HCT116 (cell line): Measurements from ENCODE around the gene FAM193A. TPM values are rescaled to one million over a fixed set of nuclear protein-coding genes. Genes with fewer than 3 reads are reported as not detected.

Experiments used
- ATAC-seq: fragments of 200-7000 bp; cut with Tn5 transposase; 2 replicates; pipeline ENCODE4 v1.9.1; 2020; ENCODE audit warnings: mild to moderate bottlenecking, moderate library complexity
- BruUV-seq: library from RNA; stranded (reverse); fragments of 400-500 nt; replicated peaks from 2 replicates; lab custom pipeline; 2021; lab: Mats Ljungman, UMichigan
- CTCF ChIA-PET: fragments of 300-600 bp; sonication (Branson Sonifier 250); formaldehyde crosslinking; loops from one replicate; lab custom pipeline; 2021; ENCODE audit warnings: antibody characterized with exemption; lab: Charles Lee
- POLR2A ChIA-PET: fragments of 300-600, 350-600 bp; sonication (Branson Sonifier 250); formaldehyde crosslinking; loops from one replicate; lab custom pipeline; 2021; ENCODE audit warnings: antibody characterized with exemption; lab: Charles Lee
- RAD21 ChIA-PET, 2 experiments: fragments of 300-600 bp; sonication (Branson Sonifier 250); formaldehyde crosslinking; loops; one replicate each; lab custom pipeline; 2023; ENCODE audit warnings: low total read pairs in 2 of 2; ENCODE audit not compliant: uncharacterized antibody in 2 of 2, unreplicated experiment in 2 of 2, low non-redundant PET in 1 of 2; lab: Charles Lee
- DNase-seq: peaks from one replicate; pipeline ENCODE4 v3.0.0-alpha.2; 2010; ENCODE audit warnings: low read depth, low spot score
- H2AFZ ChIP-seq: fragments of 200-600 bp; shearing (Covaris generic), sonication (generic); 2 replicates; pipeline ENCODE4 v1.6.1; 2017; ENCODE audit warnings: low read depth, mixed run types, mixed read lengths, antibody characterized with exemption, low read length; ENCODE audit not compliant: poor library complexity, severe bottlenecking
- H3K27ac ChIP-seq: 2 replicates; pipeline ENCODE4 v1.5.1; 2012; ENCODE audit warnings: low read depth, low read length
- H3K27me3 ChIP-seq: fragments of 200-600 bp; sonication (generic); 2 replicates; pipeline ENCODE4 v1.6.1; 2016; ENCODE audit warnings: mixed run types, low read length, mixed read lengths; ENCODE audit not compliant: insufficient read depth
- H3K36me3 ChIP-seq, 2 experiments: fragments of 200-500 bp in 1 of 2; fragments of 200-600 bp in 1 of 2; sonication (Bioruptor generic) in 1 of 2; sonication (generic) in 1 of 2; 2 replicates each; pipeline versions ENCODE4 v1.5.1 to v1.6.1; 2014 to 2016; ENCODE audit warnings: low read length in 2 of 2, inconsistent platforms in 1 of 2, mixed read lengths in 1 of 2, mixed run types in 1 of 2; ENCODE audit not compliant: insufficient read depth in 2 of 2, control insufficient read depth in 1 of 2
- H3K4me1 ChIP-seq, 2 experiments: fragments of 200-600 bp in 1 of 2; sonication (generic) in 1 of 2; 2 replicates each; pipeline versions ENCODE4 v1.5.1 to v1.6.1; 2012 to 2017; ENCODE audit warnings: low read length in 2 of 2, inconsistent platforms in 1 of 2, mild to moderate bottlenecking in 1 of 2, mixed read lengths in 1 of 2, mixed run types in 1 of 2, moderate library complexity in 1 of 2; ENCODE audit not compliant: insufficient read depth in 2 of 2, control insufficient read depth in 1 of 2
- H3K4me2 ChIP-seq: fragments of 200-600 bp; sonication (generic); 2 replicates; pipeline ENCODE4 v1.6.1; 2017; ENCODE audit warnings: mixed run types, low read length, mixed read lengths
- H3K4me3 ChIP-seq, 2 experiments: fragments of 200-600 bp in 1 of 2; sonication (generic) in 1 of 2; replicated peaks in 1 of 2; 2 replicates each; pipeline ENCODE4 v1.5.1; 2011 to 2016; ENCODE audit warnings: low read length in 2 of 2, control low read depth in 1 of 2, low read depth in 1 of 2, mild to moderate bottlenecking in 1 of 2, mixed read lengths in 1 of 2, mixed run types in 1 of 2
- H3K79me2 ChIP-seq: fragments of 200-600 bp; sonication (generic); 2 replicates; pipeline ENCODE4 v1.6.1; 2017; ENCODE audit warnings: mild to moderate bottlenecking, mixed run types, low read length, moderate library complexity, mixed read lengths; ENCODE audit not compliant: insufficient read depth
- H3K9ac ChIP-seq: fragments of 200-600 bp; sonication (generic); 2 replicates; pipeline ENCODE4 v1.6.1; 2016; ENCODE audit warnings: low read length, mixed read lengths
- H3K9me2 ChIP-seq: fragments of 200-600 bp; sonication (generic), shearing (Covaris generic); 2 replicates; pipeline ENCODE4 v1.6.1; 2017; ENCODE audit warnings: mixed run types, mild to moderate bottlenecking, moderate library complexity; ENCODE audit not compliant: insufficient read depth
- H3K9me3 ChIP-seq, 2 experiments: fragments of 200-500 bp in 1 of 2; fragments of 200-600 bp in 1 of 2; sonication (Bioruptor generic) in 1 of 2; sonication (generic) in 1 of 2; 2 replicates each; pipeline ENCODE4 v1.6.1; 2014 to 2017; ENCODE audit warnings: low read length in 2 of 2, mixed read lengths in 2 of 2, inconsistent platforms in 1 of 2, low read depth in 1 of 2, mild to moderate bottlenecking in 1 of 2, mixed run types in 1 of 2, moderate library complexity in 1 of 2; ENCODE audit not compliant: control insufficient read depth in 1 of 2, insufficient read depth in 1 of 2
- H4K20me1 ChIP-seq: fragments of 200-600 bp; sonication (generic), shearing (Covaris generic); 2 replicates; pipeline ENCODE4 v1.6.1; 2017; ENCODE audit warnings: mixed run types, mild to moderate bottlenecking, moderate library complexity; ENCODE audit not compliant: insufficient read depth
- CBX3 ChIP-seq: IDR thresholded peaks from 2 replicates; pipeline ENCODE4 v1.6.1; 2012; ENCODE audit warnings: low read depth
- CTCF ChIP-seq, 3 experiments: fragments of 200-600 bp in 1 of 3; sonication (generic) in 1 of 3; IDR thresholded peaks in 2 of 3; conservative IDR thresholded peaks in 1 of 3; 2 replicates each; pipeline ENCODE4 v1.5.1; 2012 to 2017; ENCODE audit warnings: low read depth in 2 of 3, low read length in 2 of 3, antibody characterized with exemption in 1 of 3, borderline replicate concordance in 1 of 3, control low read depth in 1 of 3, mild to moderate bottlenecking in 1 of 3, mixed read lengths in 1 of 3, mixed run types in 1 of 3, moderate library complexity in 1 of 3; ENCODE audit not compliant: insufficient read depth in 1 of 3
- EGR1 ChIP-seq: IDR thresholded peaks from 2 replicates; pipeline ENCODE4 v1.6.1; 2012; ENCODE audit warnings: low read depth
- ELF1 ChIP-seq: IDR thresholded peaks from 2 replicates; pipeline ENCODE4 v1.6.1; 2012; ENCODE audit warnings: low read depth, borderline replicate concordance
- EZH2phosphoT487 ChIP-seq: fragments of 200-600 bp; IDR thresholded peaks from 2 replicates; pipeline ENCODE4 v1.6.1; 2018; ENCODE audit warnings: antibody characterized with exemption, borderline replicate concordance
- POLR2A ChIP-seq: IDR thresholded peaks from 2 replicates; pipeline ENCODE4 v1.7.0; 2011; ENCODE audit warnings: borderline replicate concordance; ENCODE audit not compliant: insufficient read depth, insufficient read length; ENCODE audit errors: extremely low read depth
- POLR2AphosphoS5 ChIP-seq: IDR thresholded peaks from 2 replicates; pipeline ENCODE4 v1.6.1; 2011; ENCODE audit warnings: mild to moderate bottlenecking, low read depth, low read length, moderate library complexity
- RAD21 ChIP-seq: IDR thresholded peaks from 2 replicates; pipeline ENCODE4 v1.6.1; 2012; ENCODE audit warnings: low read depth, mild to moderate bottlenecking
- SRF ChIP-seq: IDR thresholded peaks from 2 replicates; pipeline ENCODE4 v1.6.1; 2012; ENCODE audit warnings: low read depth
- YY1 ChIP-seq: IDR thresholded peaks from 2 replicates; pipeline ENCODE4 v1.6.1; 2011; ENCODE audit warnings: low read length, low read depth, moderate library complexity, mild to moderate bottlenecking; ENCODE audit not compliant: insufficient replicate concordance; ENCODE audit errors: extremely low read depth
- ZBTB33 ChIP-seq: IDR thresholded peaks from 2 replicates; pipeline ENCODE4 v1.6.1; 2011; ENCODE audit warnings: mild to moderate bottlenecking, low read length, moderate library complexity; ENCODE audit not compliant: insufficient replicate concordance; ENCODE audit errors: extremely low read depth
- ZNF274 ChIP-seq: fragments of 200-500 bp; sonication (Bioruptor generic); IDR thresholded peaks from 2 replicates; pipeline ENCODE4 v1.6.1; 2014; ENCODE audit warnings: mild to moderate bottlenecking, low read depth, low read length, inconsistent platforms
- intact Hi-C: fragments of 100-400 bp; cut with micrococcal nuclease; formaldehyde crosslinking; loops from 2 replicates; pipeline ENCODE4 v1.10.0; 2022
- total RNA-seq: library from RNA; stranded (reverse); gene quantifications from one replicate; pipeline ENCODE4 v1.2.1, GENCODE V29; 2021; ENCODE audit not compliant: unreplicated experiment

The FAM193A gene
- total RNA-seq, 1 experiment from 2014 or later: 15.7 TPM

- Histone ChIP-seq H3K4me3 (no peak overlapping the region), H3K4me1 (no peaks in the 10 kb centered on the region), H3K9me3 (no peaks in the 10 kb centered on the region), H2AFZ (no peak overlapping the region), H3K4me2 (no peak overlapping the region), H3K9ac (no peak overlapping the region), H3K36me3 (peaks cover 10 to 31% of the 10 kb centered on the region in 2 experiments; a peak in 1 of 4 replicates), H3K27ac (no peak overlapping the region), H3K9me2 (no peaks in the 10 kb centered on the region), H3K27me3 (no peaks in the 10 kb centered on the region), H3K79me2 (no peaks in the 10 kb centered on the region; the same call in 1 of the 2 replicates), H4K20me1 (no peaks in the 10 kb centered on the region)
- POLR2A ChIA-PET: no interaction called here
- no TSS peak for BruUV-seq
- RAD21 ChIA-PET: no interaction called here
- CTCF ChIA-PET: no interaction called here
- DNase-seq: no peak
- intact Hi-C loops: no loop called here
- ATAC-seq: no peak
- TF ChIP-seq EGR1 (no peak), POLR2A (no peak), YY1 (no peak), CBX3 (no peak), RAD21 (no peak), ZBTB33 (no peak), EZH2phosphoT487 (no peak), ZNF274 (no peak), SRF (no peak), CTCF (IDR thresholded peaks at IDR 0.05 in 2 of 3, conservative IDR thresholded peaks at IDR 0.05 in 1 of 3; ENCODE audit: borderline replicate concordance in 1 of 3, insufficient read depth in 1 of 3, low read depth in 2 of 3, low read length in 2 of 3) (no peak), ELF1 (no peak), POLR2AphosphoS5 (no peak)
Observed at GRCh38 chr4:2688281-2688680, 151.8 kb downstream of the FAM193A start.
